HCT116 (cell line): ENCODE measurements around the gene MTMR12. TPM values are rescaled to one million over a fixed set of nuclear protein-coding genes. Genes with fewer than 3 reads are reported as not detected.

Experiments used
- ATAC-seq: fragments of 200-7000 bp; cut with Tn5 transposase; 2 replicates; pipeline ENCODE4 v1.9.1; 2020; ENCODE audit warnings: mild to moderate bottlenecking, moderate library complexity
- BruUV-seq: library from RNA; stranded (reverse); fragments of 400-500 nt; replicated peaks from 2 replicates; lab custom pipeline; 2021; lab: Mats Ljungman, UMichigan
- CTCF ChIA-PET: fragments of 300-600 bp; sonication (Branson Sonifier 250); formaldehyde crosslinking; loops from one replicate; lab custom pipeline; 2021; ENCODE audit warnings: antibody characterized with exemption; lab: Charles Lee
- POLR2A ChIA-PET: fragments of 300-600, 350-600 bp; sonication (Branson Sonifier 250); formaldehyde crosslinking; loops from one replicate; lab custom pipeline; 2021; ENCODE audit warnings: antibody characterized with exemption; lab: Charles Lee
- RAD21 ChIA-PET, 2 experiments: fragments of 300-600 bp; sonication (Branson Sonifier 250); formaldehyde crosslinking; loops; one replicate each; lab custom pipeline; 2023; ENCODE audit warnings: low total read pairs in 2 of 2; ENCODE audit not compliant: uncharacterized antibody in 2 of 2, unreplicated experiment in 2 of 2, low non-redundant PET in 1 of 2; lab: Charles Lee
- DNase-seq: peaks from one replicate; pipeline ENCODE4 v3.0.0-alpha.2; 2010; ENCODE audit warnings: low read depth, low spot score
- H2AFZ ChIP-seq: fragments of 200-600 bp; shearing (Covaris generic), sonication (generic); 2 replicates; pipeline ENCODE4 v1.6.1; 2017; ENCODE audit warnings: low read depth, mixed run types, mixed read lengths, antibody characterized with exemption, low read length; ENCODE audit not compliant: poor library complexity, severe bottlenecking
- H3K27ac ChIP-seq: 2 replicates; pipeline ENCODE4 v1.5.1; 2012; ENCODE audit warnings: low read depth, low read length
- H3K27me3 ChIP-seq: fragments of 200-600 bp; sonication (generic); 2 replicates; pipeline ENCODE4 v1.6.1; 2016; ENCODE audit warnings: mixed run types, low read length, mixed read lengths; ENCODE audit not compliant: insufficient read depth
- H3K36me3 ChIP-seq, 2 experiments: fragments of 200-500 bp in 1 of 2; fragments of 200-600 bp in 1 of 2; sonication (Bioruptor generic) in 1 of 2; sonication (generic) in 1 of 2; 2 replicates each; pipeline versions ENCODE4 v1.5.1 to v1.6.1; 2014 to 2016; ENCODE audit warnings: low read length in 2 of 2, inconsistent platforms in 1 of 2, mixed read lengths in 1 of 2, mixed run types in 1 of 2; ENCODE audit not compliant: insufficient read depth in 2 of 2, control insufficient read depth in 1 of 2
- H3K4me1 ChIP-seq, 2 experiments: fragments of 200-600 bp in 1 of 2; sonication (generic) in 1 of 2; 2 replicates each; pipeline versions ENCODE4 v1.5.1 to v1.6.1; 2012 to 2017; ENCODE audit warnings: low read length in 2 of 2, inconsistent platforms in 1 of 2, mild to moderate bottlenecking in 1 of 2, mixed read lengths in 1 of 2, mixed run types in 1 of 2, moderate library complexity in 1 of 2; ENCODE audit not compliant: insufficient read depth in 2 of 2, control insufficient read depth in 1 of 2
- H3K4me2 ChIP-seq: fragments of 200-600 bp; sonication (generic); 2 replicates; pipeline ENCODE4 v1.6.1; 2017; ENCODE audit warnings: mixed run types, low read length, mixed read lengths
- H3K4me3 ChIP-seq, 2 experiments: fragments of 200-600 bp in 1 of 2; sonication (generic) in 1 of 2; replicated peaks in 1 of 2; 2 replicates each; pipeline ENCODE4 v1.5.1; 2011 to 2016; ENCODE audit warnings: low read length in 2 of 2, control low read depth in 1 of 2, low read depth in 1 of 2, mild to moderate bottlenecking in 1 of 2, mixed read lengths in 1 of 2, mixed run types in 1 of 2
- H3K79me2 ChIP-seq: fragments of 200-600 bp; sonication (generic); 2 replicates; pipeline ENCODE4 v1.6.1; 2017; ENCODE audit warnings: mild to moderate bottlenecking, mixed run types, low read length, moderate library complexity, mixed read lengths; ENCODE audit not compliant: insufficient read depth
- H3K9ac ChIP-seq: fragments of 200-600 bp; sonication (generic); 2 replicates; pipeline ENCODE4 v1.6.1; 2016; ENCODE audit warnings: low read length, mixed read lengths
- H3K9me2 ChIP-seq: fragments of 200-600 bp; sonication (generic), shearing (Covaris generic); 2 replicates; pipeline ENCODE4 v1.6.1; 2017; ENCODE audit warnings: mixed run types, mild to moderate bottlenecking, moderate library complexity; ENCODE audit not compliant: insufficient read depth
- H3K9me3 ChIP-seq, 2 experiments: fragments of 200-500 bp in 1 of 2; fragments of 200-600 bp in 1 of 2; sonication (Bioruptor generic) in 1 of 2; sonication (generic) in 1 of 2; 2 replicates each; pipeline ENCODE4 v1.6.1; 2014 to 2017; ENCODE audit warnings: low read length in 2 of 2, mixed read lengths in 2 of 2, inconsistent platforms in 1 of 2, low read depth in 1 of 2, mild to moderate bottlenecking in 1 of 2, mixed run types in 1 of 2, moderate library complexity in 1 of 2; ENCODE audit not compliant: control insufficient read depth in 1 of 2, insufficient read depth in 1 of 2
- H4K20me1 ChIP-seq: fragments of 200-600 bp; sonication (generic), shearing (Covaris generic); 2 replicates; pipeline ENCODE4 v1.6.1; 2017; ENCODE audit warnings: mixed run types, mild to moderate bottlenecking, moderate library complexity; ENCODE audit not compliant: insufficient read depth
- CBX3 ChIP-seq: IDR thresholded peaks from 2 replicates; pipeline ENCODE4 v1.6.1; 2012; ENCODE audit warnings: low read depth
- EZH2 ChIP-seq: fragments of 200-600 bp; sonication (generic); IDR thresholded peaks from 2 replicates; pipeline ENCODE4 v1.6.1; 2017; ENCODE audit warnings: antibody characterized with exemption, mixed run types
- FOSL1 ChIP-seq: IDR thresholded peaks from 2 replicates; pipeline ENCODE4 v1.6.1; 2012; ENCODE audit warnings: low read depth
- JUND ChIP-seq: IDR thresholded peaks from 2 replicates; pipeline ENCODE4 v1.6.1; 2012
- RAD21 ChIP-seq: IDR thresholded peaks from 2 replicates; pipeline ENCODE4 v1.6.1; 2012; ENCODE audit warnings: low read depth, mild to moderate bottlenecking
- SP1 ChIP-seq: IDR thresholded peaks from 2 replicates; pipeline ENCODE4 v1.6.1; 2012; ENCODE audit warnings: low read depth
- TCF7L2 ChIP-seq: IDR thresholded peaks from 2 replicates; pipeline ENCODE4 v1.7.0; 2011; ENCODE audit warnings: borderline replicate concordance, inconsistent platforms; ENCODE audit not compliant: insufficient read depth, insufficient read length; ENCODE audit errors: extremely low read depth
- YY1 ChIP-seq: IDR thresholded peaks from 2 replicates; pipeline ENCODE4 v1.6.1; 2011; ENCODE audit warnings: low read length, low read depth, moderate library complexity, mild to moderate bottlenecking; ENCODE audit not compliant: insufficient replicate concordance; ENCODE audit errors: extremely low read depth
- ZFX ChIP-seq: fragments of 450-650 bp; IDR thresholded peaks from 2 replicates; pipeline ENCODE4 v1.6.1; 2017
- intact Hi-C: fragments of 100-400 bp; cut with micrococcal nuclease; formaldehyde crosslinking; loops from 2 replicates; pipeline ENCODE4 v1.10.0; 2022
- total RNA-seq: library from RNA; stranded (reverse); gene quantifications from one replicate; pipeline ENCODE4 v1.2.1, GENCODE V29; 2021; ENCODE audit not compliant: unreplicated experiment
- TF ChIP-seq, protein P1 (sequence below): IDR thresholded peaks from 2 replicates; pipeline ENCODE4 v1.6.1; 2012

MTMR12 gene
- total RNA-seq, 1 experiment from 2014 or later = 27.3 TPM

DNA sequence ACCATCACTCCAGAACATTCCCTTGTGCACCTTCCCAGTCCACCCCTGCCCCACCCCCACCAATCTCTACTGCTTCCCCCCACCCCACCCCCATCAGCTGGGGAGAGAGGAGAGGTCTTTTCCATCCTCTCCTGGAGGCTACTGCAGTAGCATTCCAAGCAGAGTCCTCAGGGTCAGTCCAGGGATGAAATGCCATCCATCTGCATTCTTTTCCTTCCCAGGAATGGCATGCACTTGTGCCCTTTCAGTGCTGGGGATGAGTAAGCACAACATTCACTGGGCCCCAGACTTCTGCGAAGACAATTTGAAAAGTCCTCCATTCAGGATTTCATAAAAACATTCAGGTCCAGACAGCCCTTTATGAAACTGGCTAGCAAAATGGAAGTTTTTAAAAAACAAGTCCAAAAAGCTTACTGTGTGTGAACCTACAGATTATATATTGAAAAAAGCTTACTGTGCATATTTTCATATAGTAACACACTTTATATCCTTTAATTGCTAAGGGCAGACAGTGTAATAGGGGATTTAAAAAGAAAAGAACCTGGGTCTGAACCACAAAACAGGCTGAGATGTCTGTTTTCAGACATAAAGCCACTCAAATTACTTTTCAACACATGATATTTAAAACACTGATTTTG, 88.6 kb downstream of the MTMR12 start:
- TF ChIP-seq RAD21 (0 out of 2 replicates have a peak, but pooled peaks have one; percentile 8), ZFX (no peak), TCF7L2 (no peak), CBX3 (no peak), JUND (peak; percentile 32), SP1 (0 out of 2 replicates have a peak, but pooled peaks have one; percentile 17), EZH2 (no peak), YY1 (no peak), FOSL1 (peak; percentile 37; the same call in 1 of the 2 replicates)
- TF ChIP-seq, protein P1, sequence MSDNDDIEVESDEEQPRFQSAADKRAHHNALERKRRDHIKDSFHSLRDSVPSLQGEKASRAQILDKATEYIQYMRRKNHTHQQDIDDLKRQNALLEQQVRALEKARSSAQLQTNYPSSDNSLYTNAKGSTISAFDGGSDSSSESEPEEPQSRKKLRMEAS = peak; percentile 42; the same call in 1 of the 2 replicates
- Histone ChIP-seq H2AFZ (peak overlapping the region; percentile 78), H3K9ac (peak overlapping the region; percentile 44), H3K4me1 (peaks cover 17 to 29% of the 10 kb centered on the region in 2 experiments), H3K9me3 (no peaks in the 10 kb centered on the region), H3K27ac (peak overlapping the region; percentile 33; the same call in 1 of the 2 replicates), H3K9me2 (no peaks in the 10 kb centered on the region), H4K20me1 (no peaks in the 10 kb centered on the region), H3K79me2 (no peaks in the 10 kb centered on the region), H3K36me3 (no peaks in the 10 kb centered on the region; a peak in 1 of 4 replicates), H3K4me3 (peak overlapping the region in 1 of 2 experiments; percentile 44; a peak in 2 of 4 replicates), H3K27me3 (no peaks in the 10 kb centered on the region), H3K4me2 (peak overlapping the region; percentile 79)
- ChIA-PET POLR2A (interaction anchor here (0.5 kb wide), 1 partner anchor 12 kb away, joined by 3 read pairs; no protein-coding TSS in a partner anchor), CTCF (interaction anchor here (2.4 kb wide), 1 partner anchor 8 kb away, joined by 8 read pairs; no protein-coding TSS in a partner anchor), RAD21 (no interaction called here)
- peak; percentile 91 for ATAC-seq
- DNase-seq = peak; percentile 24
- intact Hi-C loops = no loop called here
- BruUV-seq = no TSS peak
